GM21447 (cell line): ENCODE results near the gene PCSK4.

ENCODE experiments used
- ATAC-seq: cut with Tn5 transposase; IDR thresholded peaks from one replicate; pipeline ENCODE4 v1.9.1; 2021; ENCODE audit not compliant: unreplicated experiment

PCSK4 gene

DNA sequence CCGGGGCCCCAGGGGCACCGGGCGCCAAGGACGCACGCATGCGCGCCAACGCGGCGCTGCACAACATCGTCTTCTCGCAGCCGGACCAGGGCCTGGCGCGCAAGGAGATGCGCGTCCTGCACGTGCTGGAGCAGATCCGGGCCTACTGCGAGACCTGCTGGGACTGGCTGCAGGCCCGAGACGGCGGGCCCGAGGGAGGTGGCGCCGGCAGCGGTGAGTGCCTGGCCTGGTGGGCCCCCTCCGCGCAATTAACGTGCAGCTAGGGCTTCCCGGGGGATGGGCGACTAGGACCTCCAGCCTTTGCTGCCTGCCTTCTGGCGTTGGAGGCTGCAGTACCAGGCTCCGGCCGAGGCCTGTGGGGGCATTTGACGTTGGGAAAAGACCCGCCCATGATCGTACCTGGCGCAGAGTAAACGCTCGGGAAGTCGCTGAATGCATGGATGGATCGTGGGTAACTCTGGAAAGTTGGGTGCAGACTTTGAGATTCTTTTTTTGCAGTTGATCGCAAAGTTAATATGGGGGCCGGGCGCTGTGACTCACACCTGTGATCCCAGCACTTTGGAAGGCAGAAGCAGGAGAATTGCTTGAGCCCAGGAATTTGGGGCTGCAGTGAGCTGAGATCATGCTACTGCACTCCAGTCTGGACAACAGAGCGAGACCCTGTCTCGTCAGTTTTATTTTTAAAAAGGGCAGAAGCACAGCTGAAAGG is 33.0 kb downstream of the PCSK4 start:
- no peak for ATAC-seq

GRCh38 chr19:1456121-1456900 is 33.8 kb downstream of the PCSK4 start:
- ATAC-seq: no peak

DNA sequence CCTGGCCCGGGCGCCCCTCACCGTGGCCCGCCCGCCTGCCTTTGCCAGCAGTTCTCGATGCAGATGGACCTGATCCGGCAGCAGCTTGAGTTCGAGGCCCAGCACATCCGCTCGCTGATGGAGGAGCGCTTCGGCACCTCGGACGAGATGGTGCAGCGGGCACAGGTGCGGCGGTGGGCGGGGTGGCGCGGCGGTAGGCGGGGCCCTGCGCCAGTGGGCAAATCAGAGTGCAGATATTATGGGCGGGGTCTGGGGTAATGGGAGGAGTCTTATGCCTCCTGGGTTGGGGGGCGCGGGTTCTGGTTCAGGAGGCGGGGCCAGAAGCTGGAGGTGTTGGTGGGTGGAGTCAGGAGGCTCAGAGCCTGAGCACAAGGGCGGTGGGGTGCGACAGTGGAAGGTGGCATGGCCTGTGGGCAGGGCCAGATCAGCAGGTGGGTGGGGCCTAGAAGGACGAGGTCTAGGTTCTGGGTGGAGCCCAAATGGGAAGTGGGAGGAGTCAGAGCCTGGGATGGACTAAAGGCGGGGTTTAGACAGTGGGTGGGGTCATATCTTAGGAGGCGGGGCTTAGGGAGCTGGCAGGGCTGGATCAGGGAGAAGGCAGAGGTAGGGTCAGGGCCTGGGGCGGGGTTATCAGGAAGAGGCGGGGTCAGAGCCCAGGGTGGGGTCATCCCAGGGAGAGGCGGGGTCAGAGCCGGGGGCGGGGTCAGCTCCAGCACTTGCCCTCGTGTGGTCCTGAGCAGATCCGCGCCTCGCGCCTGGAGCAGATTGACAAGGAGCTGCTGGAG is 34.6 kb downstream of the PCSK4 start:
- ATAC-seq: no peak

DNA sequence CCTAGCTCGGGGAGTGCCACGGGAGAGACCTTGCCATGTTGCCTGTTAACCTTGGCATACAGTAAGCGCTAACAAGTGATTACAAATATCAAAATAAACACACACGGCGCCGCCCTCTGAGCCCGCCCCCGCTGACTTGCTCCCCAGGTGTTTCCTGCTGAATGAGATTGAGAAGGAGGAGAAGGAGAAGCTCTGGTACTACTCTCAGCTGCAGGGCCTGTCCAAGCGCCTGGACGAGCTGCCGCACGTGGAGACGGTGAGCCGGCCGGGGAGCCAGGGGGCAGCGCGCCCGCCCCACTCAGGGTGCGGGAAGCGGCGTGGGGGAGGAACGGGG is 35.2 kb downstream of the PCSK4 start:
- no peak for ATAC-seq

- ATAC-seq: no peak
Measured at GRCh38 chr19:1453525-1454364, 36.4 kb downstream of the PCSK4 start.

DNA sequence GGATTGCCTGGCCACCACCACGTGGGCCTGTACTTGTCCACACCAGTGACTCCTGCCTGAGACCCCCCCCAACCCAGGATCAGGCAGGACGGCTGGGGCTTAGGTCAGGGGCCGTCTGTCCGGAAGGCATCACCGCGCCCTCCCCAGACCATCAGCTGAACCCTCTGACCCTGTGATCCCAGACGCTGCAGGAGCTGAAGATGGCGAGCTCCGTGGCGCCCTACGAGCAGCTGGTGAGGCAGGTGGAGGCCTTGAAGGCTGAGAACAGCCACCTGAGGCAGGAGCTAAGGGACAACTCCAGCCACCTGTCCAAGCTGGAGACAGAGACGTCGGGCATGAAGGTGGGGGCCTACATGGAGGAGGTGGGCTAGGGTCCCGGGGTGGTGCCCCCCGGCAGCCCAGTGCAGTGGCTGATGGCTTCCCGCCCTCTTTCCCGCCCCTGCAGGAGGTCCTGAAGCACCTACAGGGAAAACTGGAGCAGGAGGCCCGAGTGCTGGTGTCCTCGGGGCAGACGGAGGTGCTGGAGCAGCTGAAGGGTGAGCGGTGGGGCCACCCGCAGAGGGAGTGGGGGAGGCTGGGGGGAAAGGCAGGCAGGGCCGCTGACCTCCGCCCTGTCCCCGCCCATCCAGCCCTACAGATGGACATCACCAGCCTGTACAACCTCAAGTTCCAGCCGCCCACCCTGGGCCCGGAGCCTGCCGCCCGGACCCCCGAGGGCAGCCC is 37.2 kb downstream of the PCSK4 start:
- no peak for ATAC-seq

GRCh38 chr19:1451916-1452801 is 38.0 kb downstream of the PCSK4 start:
- ATAC-seq: no peak

GRCh38 chr19:1450735-1451731 is 39.1 kb downstream of the PCSK4 start:
- ATAC-seq: no peak

DNA sequence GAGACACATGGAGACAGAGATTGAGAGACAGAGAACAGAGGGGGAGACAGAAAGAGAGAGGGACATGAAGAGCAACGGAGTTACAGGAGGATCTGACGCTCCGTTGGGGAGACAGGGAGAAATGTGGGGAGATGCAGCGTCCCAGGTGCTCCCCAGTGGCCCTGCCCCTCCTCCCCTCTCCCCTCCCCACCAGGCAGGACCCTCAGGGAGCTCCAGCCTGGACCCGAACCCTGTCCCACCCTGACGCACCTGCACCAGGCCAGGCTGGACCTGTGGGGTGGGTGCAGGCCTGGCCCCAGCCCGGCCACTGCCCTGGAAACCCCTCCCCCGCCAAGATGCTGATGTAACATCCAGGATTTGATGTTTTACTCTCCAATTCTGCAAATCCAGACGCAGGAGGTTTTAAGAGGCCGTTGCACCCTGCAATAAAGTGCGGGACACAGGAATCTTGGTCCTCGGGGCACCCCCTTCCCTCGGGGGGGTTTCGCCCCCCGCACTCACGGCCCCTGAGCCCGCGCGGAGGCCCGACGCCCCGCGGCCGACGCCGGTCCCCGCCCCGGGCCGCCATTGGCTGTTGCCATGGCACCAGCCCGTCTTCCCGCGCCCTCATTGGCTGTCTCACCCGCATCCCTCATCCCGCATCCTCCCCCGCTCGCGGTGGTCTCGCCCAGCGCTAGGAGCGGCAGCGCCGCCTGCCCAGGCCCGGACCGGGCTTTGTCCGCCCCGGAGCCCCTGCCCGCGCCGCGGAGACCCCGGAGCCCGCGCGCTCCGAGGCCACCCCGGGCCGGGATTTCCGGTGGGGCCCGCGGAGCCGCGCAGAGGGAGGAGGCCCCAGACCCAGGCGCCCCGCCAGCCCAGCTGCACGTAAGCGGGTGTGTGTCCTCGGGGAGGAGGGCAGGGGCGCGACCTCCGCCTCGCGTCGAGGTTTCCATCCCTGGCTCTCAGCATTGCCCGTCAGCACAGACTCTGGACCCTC is 40.4 kb downstream of the PCSK4 start, which contains the start of gene APC2:
APC2 (plus strand) TSS at position 655 of the 976 bp plus-strand sequence. CDS start 2,881 bp downstream, outside the sequence.
- ATAC-seq: no peak

GRCh38 chr19:1447944-1448343 is 42.2 kb downstream of the PCSK4 start:
- ATAC-seq: no peak

DNA sequence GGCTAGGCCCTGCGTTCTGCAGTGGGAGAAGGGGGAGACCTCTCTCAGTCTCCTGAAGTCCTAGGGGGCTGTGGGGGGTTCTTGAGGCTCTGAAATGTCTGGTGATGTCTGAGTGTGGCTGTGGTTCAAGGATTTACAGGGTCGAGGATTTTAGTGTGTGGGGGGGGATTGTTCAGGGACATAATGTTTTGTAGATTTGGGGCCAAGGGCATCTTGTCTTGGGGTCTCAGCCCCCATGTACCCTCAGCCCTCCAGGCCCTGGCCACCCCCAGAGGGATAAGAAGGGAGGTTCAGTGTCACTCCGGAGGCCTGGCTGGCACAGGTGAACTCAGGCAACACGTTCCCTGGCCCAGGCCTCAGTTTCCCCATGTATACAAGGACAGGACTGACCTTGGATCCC is 42.6 kb downstream of the PCSK4 start:
- ATAC-seq: no peak

- no peak for ATAC-seq
Measured at GRCh38 chr19:1446713-1447481, 43.3 kb downstream of the PCSK4 start.

DNA sequence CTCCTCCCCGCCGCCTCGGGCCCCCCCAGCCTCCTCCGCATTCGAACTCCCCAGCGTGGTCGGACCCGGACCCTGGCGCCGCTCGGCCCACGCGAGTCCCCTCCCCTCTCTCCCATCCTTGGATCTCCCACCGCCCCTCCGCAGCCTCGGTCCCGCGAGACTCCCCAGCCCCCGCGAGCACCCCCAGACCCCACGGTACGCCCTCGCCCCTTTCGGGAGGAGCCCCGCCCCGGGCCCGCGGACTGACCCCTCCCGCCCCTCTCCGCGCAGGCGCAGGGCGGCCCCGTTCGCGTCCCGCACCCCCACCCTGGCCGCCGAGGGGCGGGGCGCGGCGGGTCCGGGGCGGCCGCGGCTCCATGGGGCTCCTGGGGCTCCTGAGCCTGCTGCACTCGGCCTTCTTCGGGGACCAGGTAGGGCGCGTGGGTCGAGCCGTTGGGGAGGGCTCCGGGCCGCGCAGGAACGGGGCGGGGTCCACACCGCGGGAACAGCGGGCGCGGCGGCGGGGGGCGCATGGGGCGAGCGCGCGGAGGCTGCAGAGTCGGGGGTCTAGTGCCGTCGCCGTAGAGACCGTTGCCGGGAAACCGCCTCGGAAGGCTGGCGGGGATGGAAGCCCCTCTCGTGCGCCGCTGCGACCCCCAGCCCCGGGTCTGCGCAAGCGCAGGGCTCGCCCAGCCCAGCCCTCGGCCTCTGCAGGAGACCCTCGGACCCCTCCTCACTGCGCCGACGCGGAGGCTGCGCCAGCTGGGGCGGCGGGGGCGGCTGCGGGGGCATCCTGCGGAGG is 44.0 kb downstream of the PCSK4 start:
- no peak for ATAC-seq

DNA sequence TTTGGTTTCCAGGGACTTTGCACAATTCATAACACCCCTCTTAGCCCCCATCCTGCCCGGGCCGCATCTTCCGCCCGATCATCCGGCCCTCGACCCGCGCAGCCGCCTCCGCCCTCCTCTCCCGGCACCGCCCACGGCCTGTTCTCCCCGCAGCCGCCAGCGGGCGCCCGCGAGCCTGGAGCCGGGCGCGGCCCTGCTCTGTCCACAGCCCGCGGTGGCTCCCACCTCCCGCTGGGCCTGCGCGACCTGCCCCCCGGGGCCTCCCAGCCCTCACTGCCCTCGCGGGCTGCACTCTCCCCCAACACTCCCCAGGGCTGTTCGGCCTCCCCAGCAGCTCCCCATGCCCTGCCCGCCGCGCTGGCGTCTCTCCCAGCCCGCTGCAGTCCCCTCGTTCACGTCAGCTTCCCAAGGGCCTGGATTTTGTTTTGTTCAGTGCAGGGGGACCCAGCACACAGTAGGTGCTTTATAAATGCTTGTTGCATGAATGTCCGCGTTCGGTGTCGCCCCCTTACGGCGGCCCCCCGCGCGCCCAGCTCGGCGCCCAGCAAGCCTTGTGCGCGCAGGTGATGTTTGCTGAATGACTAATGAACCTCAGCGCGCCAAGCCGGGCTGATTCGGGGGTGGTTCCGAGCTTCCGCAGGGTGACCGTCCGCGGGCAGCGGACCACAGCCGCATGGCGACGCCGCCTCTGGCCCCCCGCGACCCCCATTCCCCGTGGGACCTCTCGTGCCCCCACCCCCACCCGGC is 44.8 kb downstream of the PCSK4 start:
- no peak for ATAC-seq
